SK-N-SH (cell line): ENCODE data around the gene CAMSAP1. TPM values are rescaled to one million over a fixed set of nuclear protein-coding genes. Genes with fewer than 3 reads are reported as not detected.

Source experiments
- CTCF ChIA-PET: fragments of 300-600, 350-600 bp; formaldehyde crosslinking; extraction: SDS; loops from one replicate; lab custom pipeline; 2021; lab: Yijun Ruan, JAX
- POLR2A ChIA-PET: fragments of 350-600 bp; sonication (Branson Sonifier 250); formaldehyde crosslinking; extraction: SDS; loops from one replicate; lab custom pipeline; 2020; ENCODE audit warnings: antibody characterized with exemption, inconsistent platforms; lab: Yijun Ruan, JAX
- DNase-seq: peaks from one replicate; pipeline ENCODE4 v3.0.0; 2012
- H2AFZ ChIP-seq: fragments of 200-600 bp; sonication (generic); 2 replicates; pipeline ENCODE4 v1.8.1; 2016; ENCODE audit warnings: antibody characterized with exemption, mild to moderate bottlenecking, low read depth
- H3F3A ChIP-seq: fragments of 200-600 bp; sonication (generic); replicated peaks from 2 replicates; pipeline ENCODE3; 2016; ENCODE audit warnings: antibody characterized with exemption, mild to moderate bottlenecking; ENCODE audit not compliant: insufficient read depth
- H3K27ac ChIP-seq, 2 experiments: fragments of 200-500 bp in 1 of 2; fragments of 200-600 bp in 1 of 2; sonication (Bioruptor generic) in 1 of 2; sonication (generic), shearing (Covaris generic) in 1 of 2; 2 replicates each; pipeline versions ENCODE4 v1.5.1 to v1.6.1; 2014 to 2016; ENCODE audit warnings: low read depth in 2 of 2, inconsistent platforms in 1 of 2, low read length in 1 of 2, mild to moderate bottlenecking in 1 of 2, mixed read lengths in 1 of 2
- H3K27me3 ChIP-seq: fragments of 200-600 bp; sonication (generic), shearing (Covaris generic); 2 replicates; pipeline ENCODE4 v1.6.1; 2016; ENCODE audit warnings: mixed run types; ENCODE audit not compliant: insufficient read depth
- H3K36me3 ChIP-seq, 2 experiments: fragments of 200-500 bp in 1 of 2; fragments of 200-600 bp in 1 of 2; sonication (Bioruptor generic) in 1 of 2; sonication (generic) in 1 of 2; replicated peaks in 1 of 2; 2 replicates each; pipeline versions ENCODE3 to v1.5.1; 2014 to 2016; ENCODE audit warnings: low read length in 1 of 2, mild to moderate bottlenecking in 1 of 2; ENCODE audit not compliant: insufficient read depth in 2 of 2, control insufficient read depth in 1 of 2
- H3K4me1 ChIP-seq, 2 experiments: fragments of 200-500 bp in 1 of 2; fragments of 200-600 bp in 1 of 2; sonication (Bioruptor generic) in 1 of 2; sonication (generic), shearing (Covaris generic) in 1 of 2; 2 replicates each; pipeline versions ENCODE4 v1.5.1 to v1.6.1; 2014 to 2016; ENCODE audit warnings: low read depth in 1 of 2, low read length in 1 of 2, mixed run types in 1 of 2; ENCODE audit not compliant: insufficient read depth in 2 of 2, control insufficient read depth in 1 of 2
- H3K4me2 ChIP-seq: fragments of 200-600 bp; sonication (generic), shearing (Covaris generic); 2 replicates; pipeline ENCODE4 v1.6.1; 2017; ENCODE audit warnings: mixed run types
- H3K4me3 ChIP-seq, 2 experiments: fragments of 200-500 bp in 1 of 2; fragments of 200-600 bp in 1 of 2; sonication (Bioruptor generic) in 1 of 2; sonication (generic), shearing (Covaris generic) in 1 of 2; 2 replicates each; pipeline versions ENCODE4 v1.5.1 to v1.8.1; 2014 to 2016; ENCODE audit warnings: low read depth in 2 of 2, inconsistent platforms in 1 of 2, low read length in 1 of 2, mild to moderate bottlenecking in 1 of 2, mixed read lengths in 1 of 2, moderate library complexity in 1 of 2
- H3K79me2 ChIP-seq: fragments of 200-600 bp; sonication (generic); 2 replicates; pipeline ENCODE4 v1.8.1; 2017; ENCODE audit warnings: mild to moderate bottlenecking; ENCODE audit not compliant: insufficient read depth
- H3K9ac ChIP-seq: fragments of 200-600 bp; sonication (generic); 2 replicates; pipeline ENCODE4 v1.6.1; 2017; ENCODE audit warnings: mixed run types
- H3K9me2 ChIP-seq: fragments of 200-600 bp; sonication (generic); 2 replicates; pipeline ENCODE4 v1.6.1; 2017; ENCODE audit warnings: mixed run types
- H3K9me3 ChIP-seq: fragments of 200-600 bp; sonication (generic); 2 replicates; pipeline ENCODE4 v1.6.1; 2017; ENCODE audit warnings: mixed run types, mild to moderate bottlenecking, moderate library complexity
- H4K20me1 ChIP-seq: fragments of 200-600 bp; sonication (generic); 2 replicates; pipeline ENCODE4 v1.6.1; 2017; ENCODE audit warnings: mild to moderate bottlenecking, mixed run types; ENCODE audit not compliant: insufficient read depth
- ELF1 ChIP-seq: IDR thresholded peaks from 2 replicates; pipeline ENCODE4 v1.4.0; 2012
- EZH2phosphoT487 ChIP-seq: fragments of 200-600 bp; sonication (generic); IDR thresholded peaks from 2 replicates; pipeline ENCODE4 v1.6.1; 2017; ENCODE audit warnings: low read depth, mixed run types, mild to moderate bottlenecking, antibody characterized with exemption, moderate library complexity, borderline replicate concordance
- FOSL2 ChIP-seq: IDR thresholded peaks from 2 replicates; pipeline ENCODE4 v1.4.0; 2012; ENCODE audit warnings: low read depth, mild to moderate bottlenecking, moderate library complexity, borderline replicate concordance
- GABPA ChIP-seq: IDR thresholded peaks from 2 replicates; pipeline ENCODE4 v1.4.0; 2012; ENCODE audit warnings: low read depth, mild to moderate bottlenecking
- JUND ChIP-seq: IDR thresholded peaks from 2 replicates; pipeline ENCODE4 v1.4.0; 2012
- NFIC ChIP-seq: IDR thresholded peaks from 2 replicates; pipeline ENCODE4 v1.4.0; 2012; ENCODE audit warnings: borderline replicate concordance
- NRF1 ChIP-seq: IDR thresholded peaks from 2 replicates; pipeline ENCODE4 v1.6.1; 2012; ENCODE audit warnings: low read depth, mild to moderate bottlenecking, low read length
- RCOR1 ChIP-seq: fragments of 150-350 bp; IDR thresholded peaks from 2 replicates; pipeline ENCODE4 v1.6.1; 2017; ENCODE audit warnings: antibody characterized with exemption, low read length
- TCF12 ChIP-seq: IDR thresholded peaks from 2 replicates; pipeline ENCODE4 v1.4.0; 2012
- WGBS: methylation state at CpG from one replicate; pipeline ENCODE4 v1.1.6; 2017; ENCODE audit warnings: low lambda C conversion rate; 5-methylcytosine and 5-hydroxymethylcytosine counted together
- polyA plus RNA-seq, 3 experiments: library from polyadenylated mRNA; depleted of rRNA; stranded (reverse); fragments of >200 nt; gene quantifications; 2 replicates each; pipeline ENCODE4 v1.2.3, GENCODE V29; 2012
- TF ChIP-seq, protein P1 (sequence below): IDR thresholded peaks from 2 replicates; pipeline ENCODE4 v1.6.1; 2012; ENCODE audit warnings: mild to moderate bottlenecking, low read depth, low read length, moderate library complexity
- TF ChIP-seq, protein P2 (sequence below): fragments of 200-600 bp; sonication (generic); IDR thresholded peaks from 2 replicates; pipeline ENCODE4 v1.6.1; 2017; ENCODE audit warnings: antibody characterized with exemption, mild to moderate bottlenecking, moderate library complexity
- TF ChIP-seq, protein P3 (sequence below): IDR thresholded peaks from 2 replicates; pipeline ENCODE4 v1.4.0; 2012; ENCODE audit warnings: low read depth

CAMSAP1 gene
- polyA plus RNA-seq, 1 of the 3 experiments (the other 2 are of a cell fraction), result 8.9 TPM

DNA sequence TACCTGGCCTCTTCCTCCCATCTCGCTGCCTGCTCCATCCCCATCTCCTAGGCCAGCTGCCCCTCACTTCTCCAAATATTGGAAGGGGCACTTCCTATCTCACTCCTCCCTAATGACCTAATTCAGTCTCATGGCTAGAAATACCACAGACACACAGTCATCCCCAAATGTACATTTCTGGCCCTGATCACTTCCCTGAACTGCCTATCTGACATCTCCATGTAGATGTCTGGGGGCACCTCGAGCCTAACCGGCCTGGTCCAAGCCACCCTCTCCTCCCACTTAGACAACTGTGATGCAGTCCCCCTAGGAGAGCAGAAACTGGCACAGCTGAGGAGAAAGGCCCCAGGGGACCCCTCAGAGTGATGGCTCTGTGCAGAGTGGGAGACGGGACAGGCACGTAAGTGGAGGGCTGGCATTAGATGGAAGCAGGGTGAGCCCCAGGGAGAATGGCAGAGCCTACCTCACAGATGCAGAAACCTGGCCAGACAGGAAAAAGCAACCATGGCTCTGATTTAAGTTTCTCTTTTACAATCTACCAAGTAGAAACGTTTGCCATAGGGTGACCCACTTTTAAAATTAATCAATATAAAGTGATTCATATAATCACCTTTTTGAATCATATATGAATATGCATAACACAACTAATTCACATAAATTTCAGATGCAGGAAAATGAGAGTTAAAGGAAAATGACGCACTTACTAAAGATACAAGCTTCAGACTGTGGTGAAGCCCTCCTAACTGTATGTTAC, 22.1 kb downstream of the CAMSAP1 start:
- no peak overlapping the region for H2AFZ ChIP-seq

DNA sequence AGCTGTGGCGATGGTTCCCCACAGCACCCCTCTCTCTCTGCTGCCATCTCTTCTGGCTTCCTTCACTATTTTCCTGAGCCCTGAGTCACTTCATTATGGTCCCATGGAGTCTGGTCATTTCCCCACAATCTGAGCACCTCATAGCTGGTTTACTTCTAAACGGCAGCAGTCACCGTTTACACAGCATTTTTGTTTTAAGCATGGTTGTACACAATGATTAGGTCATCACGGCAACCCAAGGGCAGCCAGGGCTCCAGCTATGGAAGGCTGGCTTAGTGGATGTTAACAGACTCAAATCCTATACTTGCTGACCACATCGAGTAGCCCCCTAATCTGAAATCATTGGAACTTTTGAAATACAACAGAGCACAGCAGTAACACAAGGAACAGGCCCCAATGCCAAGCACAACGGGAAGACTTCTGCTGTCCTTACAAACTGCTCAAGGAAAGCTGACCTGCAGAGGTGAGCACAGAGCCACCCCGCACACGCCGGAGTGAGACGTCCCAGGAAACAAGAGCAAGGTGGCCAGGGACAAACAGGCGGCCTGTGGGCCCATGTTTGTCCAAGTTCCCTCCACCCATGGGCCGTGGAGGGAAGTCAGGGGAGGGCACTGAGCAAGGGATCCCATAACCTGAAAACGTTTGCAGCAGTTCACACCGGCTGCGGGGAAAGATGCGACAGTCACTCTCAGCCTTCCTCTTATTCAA, 22.9 kb downstream of the CAMSAP1 start:
- Histone ChIP-seq H3K27me3 (no peaks in the 10 kb centered on the region), H3K4me1 (peaks cover 25 to 78% of the 10 kb centered on the region in 2 experiments), H3K4me2 (peak overlapping the region; percentile 53; the same call in 1 of the 2 replicates), H3K79me2 (peaks cover 96% of the 10 kb centered on the region), H4K20me1 (peaks cover 95% of the 10 kb centered on the region)
- TF ChIP-seq, protein P1, sequence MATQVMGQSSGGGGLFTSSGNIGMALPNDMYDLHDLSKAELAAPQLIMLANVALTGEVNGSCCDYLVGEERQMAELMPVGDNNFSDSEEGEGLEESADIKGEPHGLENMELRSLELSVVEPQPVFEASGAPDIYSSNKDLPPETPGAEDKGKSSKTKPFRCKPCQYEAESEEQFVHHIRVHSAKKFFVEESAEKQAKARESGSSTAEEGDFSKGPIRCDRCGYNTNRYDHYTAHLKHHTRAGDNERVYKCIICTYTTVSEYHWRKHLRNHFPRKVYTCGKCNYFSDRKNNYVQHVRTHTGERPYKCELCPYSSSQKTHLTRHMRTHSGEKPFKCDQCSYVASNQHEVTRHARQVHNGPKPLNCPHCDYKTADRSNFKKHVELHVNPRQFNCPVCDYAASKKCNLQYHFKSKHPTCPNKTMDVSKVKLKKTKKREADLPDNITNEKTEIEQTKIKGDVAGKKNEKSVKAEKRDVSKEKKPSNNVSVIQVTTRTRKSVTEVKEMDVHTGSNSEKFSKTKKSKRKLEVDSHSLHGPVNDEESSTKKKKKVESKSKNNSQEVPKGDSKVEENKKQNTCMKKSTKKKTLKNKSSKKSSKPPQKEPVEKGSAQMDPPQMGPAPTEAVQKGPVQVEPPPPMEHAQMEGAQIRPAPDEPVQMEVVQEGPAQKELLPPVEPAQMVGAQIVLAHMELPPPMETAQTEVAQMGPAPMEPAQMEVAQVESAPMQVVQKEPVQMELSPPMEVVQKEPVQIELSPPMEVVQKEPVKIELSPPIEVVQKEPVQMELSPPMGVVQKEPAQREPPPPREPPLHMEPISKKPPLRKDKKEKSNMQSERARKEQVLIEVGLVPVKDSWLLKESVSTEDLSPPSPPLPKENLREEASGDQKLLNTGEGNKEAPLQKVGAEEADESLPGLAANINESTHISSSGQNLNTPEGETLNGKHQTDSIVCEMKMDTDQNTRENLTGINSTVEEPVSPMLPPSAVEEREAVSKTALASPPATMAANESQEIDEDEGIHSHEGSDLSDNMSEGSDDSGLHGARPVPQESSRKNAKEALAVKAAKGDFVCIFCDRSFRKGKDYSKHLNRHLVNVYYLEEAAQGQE, result no peak
- TF ChIP-seq JUND, result no peak
- TF ChIP-seq GABPA, result no peak
- TF ChIP-seq, protein P2, sequence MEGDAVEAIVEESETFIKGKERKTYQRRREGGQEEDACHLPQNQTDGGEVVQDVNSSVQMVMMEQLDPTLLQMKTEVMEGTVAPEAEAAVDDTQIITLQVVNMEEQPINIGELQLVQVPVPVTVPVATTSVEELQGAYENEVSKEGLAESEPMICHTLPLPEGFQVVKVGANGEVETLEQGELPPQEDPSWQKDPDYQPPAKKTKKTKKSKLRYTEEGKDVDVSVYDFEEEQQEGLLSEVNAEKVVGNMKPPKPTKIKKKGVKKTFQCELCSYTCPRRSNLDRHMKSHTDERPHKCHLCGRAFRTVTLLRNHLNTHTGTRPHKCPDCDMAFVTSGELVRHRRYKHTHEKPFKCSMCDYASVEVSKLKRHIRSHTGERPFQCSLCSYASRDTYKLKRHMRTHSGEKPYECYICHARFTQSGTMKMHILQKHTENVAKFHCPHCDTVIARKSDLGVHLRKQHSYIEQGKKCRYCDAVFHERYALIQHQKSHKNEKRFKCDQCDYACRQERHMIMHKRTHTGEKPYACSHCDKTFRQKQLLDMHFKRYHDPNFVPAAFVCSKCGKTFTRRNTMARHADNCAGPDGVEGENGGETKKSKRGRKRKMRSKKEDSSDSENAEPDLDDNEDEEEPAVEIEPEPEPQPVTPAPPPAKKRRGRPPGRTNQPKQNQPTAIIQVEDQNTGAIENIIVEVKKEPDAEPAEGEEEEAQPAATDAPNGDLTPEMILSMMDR, result no peak
- no peak for TF ChIP-seq RCOR1
- TF ChIP-seq, protein P3, sequence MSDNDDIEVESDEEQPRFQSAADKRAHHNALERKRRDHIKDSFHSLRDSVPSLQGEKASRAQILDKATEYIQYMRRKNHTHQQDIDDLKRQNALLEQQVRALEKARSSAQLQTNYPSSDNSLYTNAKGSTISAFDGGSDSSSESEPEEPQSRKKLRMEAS, result no peak
- no peak for TF ChIP-seq ELF1
- TF ChIP-seq FOSL2, result no peak
- no peak for TF ChIP-seq EZH2phosphoT487
- TF ChIP-seq NFIC, result no peak
- TF ChIP-seq NRF1, result no peak
- TF ChIP-seq, all 33 proteins: peak for 0
- POLR2A ChIA-PET, result interaction anchor here (1.0 kb wide), 1 partner anchor 19 kb away, joined by 3 read pairs; no protein-coding TSS in a partner anchor
- Histone ChIP-seq H3K9me2 (no peaks in the 10 kb centered on the region), H3K27ac (peak overlapping the region; percentile 26 to 36; a peak in 2 of 4 replicates), H3K4me3 (no peak overlapping the region), H2AFZ (no peak overlapping the region), H3K36me3 (peaks cover 3 to 9% of the 10 kb centered on the region in 2 experiments), H3F3A (no peaks in the 10 kb centered on the region), H3K9ac (no peak overlapping the region), H3K9me3 (no peaks in the 10 kb centered on the region)
- WGBS, result 81% methylated on average over 14 of the region's 16 CpGs
- DNase-seq, result no peak
- CTCF ChIA-PET, result interaction anchor here (0.8 to 1.7 kb wide), 4 partner anchors 19 to 238 kb away, joined by 3 to 5 read pairs (median 4); no protein-coding TSS in a partner anchor

More for the DNA sequence above, 22.1 kb downstream of the CAMSAP1 start:
- CTCF ChIA-PET, result interaction anchor here (0.8 to 2.2 kb wide), 5 partner anchors 12 to 29 kb away, joined by 3 to 5 read pairs (median 5); no protein-coding TSS in a partner anchor
- POLR2A ChIA-PET, result no interaction called here
- peak; percentile 65 for DNase-seq
- TF ChIP-seq, protein P2, result no peak
- TF ChIP-seq ELF1 (peak; percentile 19; the same call in 1 of the 2 replicates), TCF12 (0 out of 2 replicates have a peak, but pooled peaks have one; percentile 5), JUND (peak; percentile 14; the same call in 1 of the 2 replicates)
- TF ChIP-seq, all 33 proteins: peak for 3
- no peaks in the 10 kb centered on the region for H3F3A ChIP-seq
- peaks cover 96% of the 10 kb centered on the region for H3K79me2 ChIP-seq
- peaks cover 25 to 80% of the 10 kb centered on the region in 2 experiments for H3K4me1 ChIP-seq
- no peaks in the 10 kb centered on the region for H3K9me2 ChIP-seq
- peak overlapping the region; percentile 53 for H3K4me2 ChIP-seq
- H3K4me3 ChIP-seq, result no peak overlapping the region
- H4K20me1 ChIP-seq, result peaks cover 95% of the 10 kb centered on the region
- no peak overlapping the region for H3K9ac ChIP-seq
- peak overlapping the region in 1 of 2 experiments; percentile 43; a peak in 1 of 4 replicates for H3K27ac ChIP-seq
- peaks cover 3 to 9% of the 10 kb centered on the region in 2 experiments for H3K36me3 ChIP-seq
- 68% methylated on average over 7 of the region's 7 CpGs for whole genome bisulfite sequencing
- no peaks in the 10 kb centered on the region for H3K27me3 ChIP-seq
- no peaks in the 10 kb centered on the region for H3K9me3 ChIP-seq
